GM12891 (cell line): ENCODE results near the gene LENG1.
A peak's percentile ranks its signal among the peaks of the same experiment; 100 is the strongest.

Experiments used
- DNase-seq: peaks from one replicate; pipeline ENCODE4 v3.0.0; 2011; ENCODE audit warnings: low spot score; ENCODE audit not compliant: insufficient read length
- FAIRE-seq: peaks from 2 replicates; lab custom pipeline; 2011; peaks lifted over from hg19 to GRCh38; lab: Jason Lieb, UNC
- PAX5 ChIP-seq: IDR thresholded peaks from 2 replicates; pipeline ENCODE4 v1.6.1; 2011; ENCODE audit warnings: low read length, moderate library complexity, mild to moderate bottlenecking; ENCODE audit not compliant: insufficient read depth, severe bottlenecking
- POLR2A ChIP-seq: IDR thresholded peaks from 2 replicates; pipeline ENCODE4 v1.6.1; 2011; ENCODE audit warnings: low read depth, low read length, control low read depth
- POLR2AphosphoS5 ChIP-seq: IDR thresholded peaks from 2 replicates; pipeline ENCODE4 v1.6.1; 2011; ENCODE audit warnings: low read depth, low read length, control low read depth
- POU2F2 ChIP-seq: IDR thresholded peaks from 2 replicates; pipeline ENCODE4 v1.6.1; 2011; ENCODE audit warnings: low read depth, mild to moderate bottlenecking, control low read depth, low read length, moderate library complexity
- SPI1 ChIP-seq: IDR thresholded peaks from 2 replicates; pipeline ENCODE4 v1.6.1; 2011; ENCODE audit warnings: low read depth, low read length, control low read depth
- TAF1 ChIP-seq: IDR thresholded peaks from 2 replicates; pipeline ENCODE4 v1.6.1; 2011; ENCODE audit warnings: low read depth, low read length, control low read depth

LENG1 gene

DNA sequence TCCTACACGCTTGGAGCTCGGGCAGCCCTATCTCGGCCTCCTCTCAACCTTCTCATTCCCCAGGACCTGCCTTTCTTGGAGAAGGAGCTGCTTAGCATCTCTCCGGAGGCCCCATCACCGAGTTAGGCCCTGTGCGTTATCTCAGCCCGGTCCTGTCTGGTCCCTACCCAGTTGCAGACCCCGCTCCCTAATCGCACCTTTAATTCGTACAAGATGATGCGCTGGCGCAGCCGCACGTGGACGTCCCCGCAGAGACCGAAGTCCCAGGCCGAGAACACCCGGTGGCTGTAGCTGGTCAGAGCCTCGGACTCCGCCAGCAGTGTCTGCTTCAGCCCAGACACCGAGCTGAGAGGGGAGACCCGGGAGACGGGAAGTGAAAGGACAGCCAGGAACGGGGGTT, 5.7 kb upstream of the LENG1 start:
- TF ChIP-seq TAF1 (no peak), POLR2A (no peak), POU2F2 (no peak), PAX5 (no peak), SPI1 (no peak), POLR2AphosphoS5 (no peak)

DNA sequence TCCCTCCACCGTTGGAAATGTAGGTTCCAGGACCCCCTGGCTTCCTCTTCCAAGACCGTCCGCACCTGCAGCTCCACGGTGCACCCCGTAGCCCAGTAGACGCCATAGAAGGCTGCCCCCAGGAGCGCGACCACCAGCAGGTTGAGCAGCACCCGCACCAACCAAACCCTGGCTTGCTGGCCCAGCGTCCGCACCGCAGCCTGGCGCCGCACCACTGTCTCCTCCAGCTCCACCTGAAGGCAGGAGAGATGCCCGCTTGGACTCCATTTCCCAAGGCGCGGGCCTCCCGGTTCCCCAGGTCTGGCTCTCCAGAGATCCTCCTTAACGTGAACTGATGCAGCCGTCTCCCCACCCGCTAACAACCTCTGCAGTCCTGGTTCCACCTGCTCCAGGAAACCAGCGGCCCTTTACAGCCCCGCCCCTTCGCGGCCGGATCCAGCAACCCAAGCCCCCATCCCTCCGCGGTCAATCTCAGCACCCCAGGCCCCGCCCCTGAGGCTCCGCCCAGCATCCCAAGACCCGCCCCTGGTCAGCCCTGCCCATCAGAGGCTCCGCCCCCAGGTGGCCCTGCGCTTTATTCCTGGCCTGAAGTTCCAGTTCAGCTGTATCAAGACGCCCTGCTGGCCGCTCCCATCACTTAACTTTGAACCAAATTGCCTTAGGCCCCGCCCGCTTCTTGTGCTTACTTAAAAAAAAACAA, 5.0 kb upstream of the LENG1 start:
- TF ChIP-seq POLR2A (no peak), TAF1 (no peak), SPI1 (no peak), POU2F2 (no peak), POLR2AphosphoS5 (no peak), PAX5 (no peak)
- FAIRE-seq (no peak), DNase-seq (no peak)

More for the DNA sequence above, 5.7 kb upstream of the LENG1 start:
- DNase-seq (no peak), FAIRE-seq (no peak)

- DNase-seq (no peak), FAIRE-seq (no peak)
- no peak for TF ChIP-seq PAX5
These were observed 3.4 kb upstream of the LENG1 start for GRCh38 chr19:54162884-54163283.

DNA sequence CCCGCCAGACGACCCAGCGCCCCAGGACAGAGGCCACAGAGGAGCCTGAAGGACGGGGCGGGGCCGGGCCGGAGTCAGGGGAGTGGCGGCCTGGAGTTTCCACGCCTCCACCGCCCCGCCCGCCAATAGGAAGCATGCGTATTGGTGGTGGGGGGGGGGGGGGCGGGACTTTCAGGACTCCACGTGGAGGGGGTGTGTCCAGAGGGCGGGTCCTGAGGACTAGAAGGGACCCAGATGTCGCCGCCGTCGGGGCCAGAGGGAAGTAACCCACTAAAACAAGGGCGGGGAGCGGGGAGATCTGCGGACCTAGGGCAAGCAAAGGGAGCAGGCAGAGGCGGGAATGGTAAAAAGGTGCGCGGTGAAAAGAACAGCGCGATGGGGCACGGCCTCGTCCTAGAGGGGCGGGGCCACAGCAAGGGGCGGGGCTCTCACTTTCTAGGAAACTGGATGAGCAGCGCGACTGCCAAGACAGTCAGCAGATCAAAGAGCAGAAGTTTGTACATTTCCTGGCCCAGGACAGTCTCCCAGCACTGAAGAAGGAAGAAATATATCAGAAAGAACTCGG, 2.8 kb upstream of the LENG1 start:
- FAIRE-seq, result no peak
- DNase-seq, result no peak
- TF ChIP-seq TAF1, result no peak

DNA sequence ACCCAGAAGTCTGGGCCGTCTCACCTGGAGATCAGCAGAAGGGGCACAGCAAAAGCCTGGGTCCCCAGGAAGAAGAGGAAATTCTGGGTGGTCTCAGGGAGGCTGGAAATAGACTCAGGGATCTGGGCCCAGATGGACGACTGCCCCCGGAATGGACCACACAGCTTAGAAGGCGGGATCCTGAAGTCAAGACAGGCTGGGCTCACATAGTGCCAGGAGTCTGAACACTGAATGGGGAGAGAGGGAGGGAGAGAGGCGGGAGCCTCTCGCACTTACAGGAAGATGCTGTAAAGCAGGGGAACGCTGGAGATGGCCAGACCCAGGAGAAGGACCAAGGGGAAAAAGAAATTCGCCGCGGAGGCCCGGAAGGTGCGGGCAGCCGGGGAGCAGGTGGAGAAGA, 1.3 kb upstream of the LENG1 start:
- peak; percentile 5 for FAIRE-seq
- no peak for DNase-seq
- TF ChIP-seq TAF1, result no peak

DNA sequence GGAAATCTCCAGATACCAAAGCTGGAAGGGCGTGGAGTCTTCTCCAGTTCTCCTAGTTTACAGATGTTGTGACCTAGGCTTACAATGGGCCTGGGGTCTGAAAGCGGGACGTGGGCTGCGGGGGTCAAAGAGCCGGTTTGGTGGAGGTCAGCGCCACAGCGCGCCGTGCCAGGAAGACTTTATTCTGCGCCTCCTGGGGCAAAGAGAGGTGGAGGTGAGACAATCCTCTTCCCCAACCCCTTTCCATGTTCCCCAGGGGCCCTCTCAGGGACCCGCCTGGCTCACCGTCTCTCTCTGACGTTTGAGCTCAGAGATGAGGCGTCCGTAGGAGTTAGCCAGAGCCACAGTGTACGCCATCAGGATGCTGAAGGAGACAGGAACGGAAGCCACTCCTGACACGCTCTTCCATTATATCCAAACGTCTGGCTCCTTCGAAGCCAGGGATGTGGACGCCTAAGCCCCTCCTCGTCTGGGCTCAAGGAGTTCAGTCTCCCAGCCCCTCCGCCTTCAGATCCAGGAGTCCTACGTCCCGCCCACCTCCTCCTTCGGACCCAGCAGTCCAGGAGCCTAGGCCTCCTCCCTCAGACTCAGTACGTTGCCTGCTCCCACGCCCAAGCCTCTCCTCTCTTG, 776 bp upstream of the LENG1 start:
- DNase-seq (no peak), FAIRE-seq (no peak)

GRCh38 chr19:54158812-54159351, 639 bp downstream of the LENG1 start:
- FAIRE-seq, result no peak
- peak; percentile 8; the same call in 1 of the 2 replicates for TF ChIP-seq POU2F2
- no peak for TF ChIP-seq POLR2AphosphoS5
- peak; percentile 44; the same call in 1 of the 2 replicates for TF ChIP-seq SPI1
- TF ChIP-seq TAF1, result no peak
- no peak for TF ChIP-seq POLR2A
- no peak for TF ChIP-seq PAX5
- DNase-seq, result no peak

More for the DNA sequence above, 776 bp upstream of the LENG1 start:
- TF ChIP-seq POLR2A, result 0 out of 2 replicates have a peak, but pooled peaks have one; percentile 17
- TF ChIP-seq PAX5, result no peak
- TF ChIP-seq TAF1, result no peak

DNA sequence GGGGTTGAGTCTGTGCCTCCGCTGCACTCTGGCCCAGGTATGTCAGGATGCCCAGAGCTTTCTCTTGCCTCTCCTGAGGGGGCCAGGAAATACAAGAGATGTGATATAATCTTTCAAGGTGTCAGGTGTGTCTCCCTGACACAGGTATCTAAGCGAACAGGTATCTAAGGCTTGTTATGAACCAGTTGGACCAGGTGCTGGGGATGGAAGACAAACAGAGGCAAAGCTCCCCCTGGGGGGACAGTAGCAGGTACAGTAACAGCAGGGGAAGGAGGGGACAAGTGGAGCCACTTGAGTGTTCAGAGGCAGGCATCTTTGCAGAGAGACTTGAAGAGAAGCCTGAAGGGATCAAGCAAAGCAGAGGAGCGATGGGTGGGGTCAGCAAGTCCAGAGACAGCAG, 2.6 kb downstream of the LENG1 start:
- DNase-seq (no peak), FAIRE-seq (peak; percentile 9)
- TF ChIP-seq POU2F2, result no peak
- TF ChIP-seq POLR2AphosphoS5, result no peak
- TF ChIP-seq PAX5, result no peak
- no peak for TF ChIP-seq TAF1
- TF ChIP-seq SPI1, result no peak

- DNase-seq, result no peak
- TF ChIP-seq PAX5 (no peak), POLR2AphosphoS5 (no peak), TAF1 (no peak), POU2F2 (no peak), POLR2A (peak; percentile 27; the same call in 1 of the 2 replicates), SPI1 (no peak)
- no peak for FAIRE-seq
These were observed 3.0 kb downstream of the LENG1 start for GRCh38 chr19:54156490-54156889.

DNA sequence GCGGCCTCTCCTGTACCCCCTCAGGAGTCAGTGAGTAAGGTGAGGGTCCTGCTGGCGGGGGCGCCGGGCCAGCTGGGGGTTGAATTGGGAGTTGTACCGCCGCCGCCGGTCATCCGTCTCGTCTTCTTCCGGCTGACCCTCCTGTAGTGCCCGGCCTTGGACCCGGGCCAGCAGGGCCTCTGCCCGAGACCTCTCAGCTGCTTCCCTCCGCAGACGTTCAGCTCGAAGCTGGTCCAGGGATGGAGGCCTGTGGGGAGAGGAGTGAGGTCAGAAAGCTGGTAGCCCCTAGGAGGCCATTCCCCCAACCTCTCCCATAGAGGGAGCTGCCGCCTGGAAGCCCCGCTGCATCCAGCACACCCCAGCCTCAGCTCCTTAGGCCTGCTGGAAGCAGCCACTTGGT, 3.8 kb downstream of the LENG1 start:
- TF ChIP-seq POU2F2, result no peak
- TF ChIP-seq SPI1, result no peak
- peak; percentile 59; the same call in 1 of the 2 replicates for TF ChIP-seq POLR2AphosphoS5
- TF ChIP-seq PAX5, result no peak
- DNase-seq (no peak), FAIRE-seq (no peak)
